ENCODE data around the gene VPS9D1. TPM values are rescaled to one million over a fixed set of nuclear protein-coding genes. Genes with fewer than 3 reads are reported as not detected.

The VPS9D1 gene
- total and polyA plus RNA-seq, 2 experiments from 2014 or later, result 4.8 to 19.5 TPM

- no peaks in the 10 kb centered on the region for H3F3A ChIP-seq (ENCODE audit: insufficient read depth)
- no peaks in the 10 kb centered on the region for H3K79me2 ChIP-seq (ENCODE audit: insufficient read depth)
- H3K9me3 ChIP-seq (ENCODE audit: low read depth), result no peaks in the 10 kb centered on the region
- in situ Hi-C loops (cut with MboI), result no loop called here
- H3K4me3 ChIP-seq, result no peak overlapping the region
- no peak overlapping the region for H3K4me2 ChIP-seq (ENCODE audit: unreplicated experiment)
- no peaks in the 10 kb centered on the region for H3K9me2 ChIP-seq (ENCODE audit: insufficient read depth)
- no peak overlapping the region for H3K9ac ChIP-seq
- 84 to 88% methylated on average over 41 to 61 of the region's 63 CpGs for WGBS, 2 experiments (ENCODE audit: low coverage in 1 of 2, low lambda C conversion rate in 2 of 2, missing lambda C conversion rate in 2 of 2)
- peaks cover 4% of the 10 kb centered on the region; the same call in 1 of the 2 replicates for H3K4me1 ChIP-seq (ENCODE audit: insufficient read depth)
- H2AFZ ChIP-seq, result no peak overlapping the region
- no peaks in the 10 kb centered on the region for H3K36me3 ChIP-seq (ENCODE audit: low read depth)
- DNase-seq, result no peak
- H3K27ac ChIP-seq, result no peak overlapping the region
- TF ChIP-seq EZH2 (IDR thresholded peaks at IDR 0.05; ENCODE audit: insufficient read depth, poor library complexity, severe bottlenecking) (no peak), EZH2phosphoT487 (IDR thresholded peaks at IDR 0.05; ENCODE audit: insufficient read depth, low read depth) (no peak)
- H3K27me3 ChIP-seq (replicated peaks; ENCODE audit: insufficient read depth), result no peaks in the 10 kb centered on the region
- H4K20me1 ChIP-seq (ENCODE audit: insufficient read depth), result no peaks in the 10 kb centered on the region
These were observed 9.8 kb downstream of the VPS9D1 start for GRCh38 chr16:89710709-89711564.

- in situ Hi-C loops (cut with MboI), result no loop called here
- Histone ChIP-seq H3K4me1 (ENCODE audit: insufficient read depth) (peaks cover 4% of the 10 kb centered on the region; the same call in 1 of the 2 replicates), H3K9me2 (ENCODE audit: insufficient read depth) (no peaks in the 10 kb centered on the region), H3K79me2 (ENCODE audit: insufficient read depth) (no peaks in the 10 kb centered on the region), H3K36me3 (ENCODE audit: low read depth) (no peaks in the 10 kb centered on the region), H3F3A (ENCODE audit: insufficient read depth) (no peaks in the 10 kb centered on the region), H4K20me1 (ENCODE audit: insufficient read depth) (no peaks in the 10 kb centered on the region), H2AFZ (no peak overlapping the region), H3K9me3 (ENCODE audit: low read depth) (no peaks in the 10 kb centered on the region), H3K4me2 (ENCODE audit: unreplicated experiment) (no peak overlapping the region), H3K9ac (no peak overlapping the region), H3K27ac (no peak overlapping the region), H3K4me3 (no peak overlapping the region), H3K27me3 (replicated peaks; ENCODE audit: insufficient read depth) (no peaks in the 10 kb centered on the region)
- no peak for TF ChIP-seq EZH2 (IDR thresholded peaks at IDR 0.05; ENCODE audit: insufficient read depth, poor library complexity, severe bottlenecking)
- no peak for TF ChIP-seq EZH2phosphoT487 (IDR thresholded peaks at IDR 0.05; ENCODE audit: insufficient read depth, low read depth)
- 87 to 92% methylated on average over 14 to 19 of the region's 19 CpGs for WGBS, 2 experiments (ENCODE audit: low coverage in 1 of 2, low lambda C conversion rate in 2 of 2, missing lambda C conversion rate in 2 of 2)
- no peak for DNase-seq
These were observed 10.8 kb downstream of the VPS9D1 start for GRCh38 chr16:89709716-89710432.

GRCh38 chr16:89709166-89709565 is 11.5 kb downstream of the VPS9D1 start:
- Histone ChIP-seq H2AFZ (no peak overlapping the region), H3K27ac (no peak overlapping the region), H3F3A (ENCODE audit: insufficient read depth) (no peaks in the 10 kb centered on the region), H3K9ac (no peak overlapping the region), H3K4me2 (ENCODE audit: unreplicated experiment) (no peak overlapping the region), H3K4me1 (ENCODE audit: insufficient read depth) (peaks cover 4% of the 10 kb centered on the region; the same call in 1 of the 2 replicates), H3K79me2 (ENCODE audit: insufficient read depth) (no peaks in the 10 kb centered on the region), H3K9me2 (ENCODE audit: insufficient read depth) (no peaks in the 10 kb centered on the region), H3K27me3 (replicated peaks; ENCODE audit: insufficient read depth) (no peaks in the 10 kb centered on the region), H4K20me1 (ENCODE audit: insufficient read depth) (no peaks in the 10 kb centered on the region), H3K4me3 (no peak overlapping the region), H3K9me3 (ENCODE audit: low read depth) (no peaks in the 10 kb centered on the region), H3K36me3 (ENCODE audit: low read depth) (no peaks in the 10 kb centered on the region)
- WGBS, 2 experiments (ENCODE audit: low coverage in 1 of 2, low lambda C conversion rate in 2 of 2, missing lambda C conversion rate in 2 of 2), result 94 to 95% methylated on average over 9 to 10 of the region's 10 CpGs
- no peak for TF ChIP-seq EZH2 (IDR thresholded peaks at IDR 0.05; ENCODE audit: insufficient read depth, poor library complexity, severe bottlenecking)
- no peak for TF ChIP-seq EZH2phosphoT487 (IDR thresholded peaks at IDR 0.05; ENCODE audit: insufficient read depth, low read depth)
- DNase-seq, result no peak
- in situ Hi-C loops (cut with MboI), result no loop called here

- H2AFZ ChIP-seq, result no peak overlapping the region
- TF ChIP-seq EZH2phosphoT487 (IDR thresholded peaks at IDR 0.05; ENCODE audit: insufficient read depth, low read depth) (no peak), EZH2 (IDR thresholded peaks at IDR 0.05; ENCODE audit: insufficient read depth, poor library complexity, severe bottlenecking) (no peak)
- in situ Hi-C loops (cut with MboI), result no loop called here
- H3K4me1 ChIP-seq (ENCODE audit: insufficient read depth), result peaks cover 4% of the 10 kb centered on the region; the same call in 1 of the 2 replicates
- no peaks in the 10 kb centered on the region for H3K79me2 ChIP-seq (ENCODE audit: insufficient read depth)
- no peak for DNase-seq
- no peaks in the 10 kb centered on the region for H3K9me2 ChIP-seq (ENCODE audit: insufficient read depth)
- no peaks in the 10 kb centered on the region for H3K27me3 ChIP-seq (replicated peaks; ENCODE audit: insufficient read depth)
- no peak overlapping the region for H3K4me2 ChIP-seq (ENCODE audit: unreplicated experiment)
- no peak overlapping the region for H3K9ac ChIP-seq
- no peak overlapping the region for H3K27ac ChIP-seq
- no peak overlapping the region for H3K4me3 ChIP-seq
- H3K9me3 ChIP-seq (ENCODE audit: low read depth), result no peaks in the 10 kb centered on the region
- no peaks in the 10 kb centered on the region for H3F3A ChIP-seq (ENCODE audit: insufficient read depth)
- H4K20me1 ChIP-seq (ENCODE audit: insufficient read depth), result no peaks in the 10 kb centered on the region
- no peaks in the 10 kb centered on the region for H3K36me3 ChIP-seq (ENCODE audit: low read depth)
- WGBS, 2 experiments (ENCODE audit: low coverage in 1 of 2, low lambda C conversion rate in 2 of 2, missing lambda C conversion rate in 2 of 2), result 86 to 89% methylated on average over 18 to 19 of the region's 19 CpGs
These were observed 12.2 kb downstream of the VPS9D1 start for GRCh38 chr16:89708481-89708931.
